M059J (cell line): ENCODE measurements around the gene CANX. TPM values are rescaled to one million over a fixed set of nuclear protein-coding genes. Genes with fewer than 3 reads are reported as not detected.

Experiments
- DNase-seq: peaks from one replicate; pipeline ENCODE4 v3.0.0-alpha.2; 2012; ENCODE audit warnings: low read depth
- total RNA-seq: library from RNA; depleted of rRNA; stranded (reverse); fragments of >200 nt; shearing (Covaris generic); gene quantifications from 2 replicates; pipeline ENCODE4 v1.2.3, GENCODE V29; 2014

Gene CANX
- total RNA-seq, 1 experiment from 2014 or later, result 681 TPM

GRCh38 chr5:179758955-179759354 is 60.2 kb downstream of the CANX start:
- no peak for DNase-seq

- DNase-seq, result peak; percentile 12
Measured at GRCh38 chr5:179759581-179760551, 61.1 kb downstream of the CANX start.

DNA sequence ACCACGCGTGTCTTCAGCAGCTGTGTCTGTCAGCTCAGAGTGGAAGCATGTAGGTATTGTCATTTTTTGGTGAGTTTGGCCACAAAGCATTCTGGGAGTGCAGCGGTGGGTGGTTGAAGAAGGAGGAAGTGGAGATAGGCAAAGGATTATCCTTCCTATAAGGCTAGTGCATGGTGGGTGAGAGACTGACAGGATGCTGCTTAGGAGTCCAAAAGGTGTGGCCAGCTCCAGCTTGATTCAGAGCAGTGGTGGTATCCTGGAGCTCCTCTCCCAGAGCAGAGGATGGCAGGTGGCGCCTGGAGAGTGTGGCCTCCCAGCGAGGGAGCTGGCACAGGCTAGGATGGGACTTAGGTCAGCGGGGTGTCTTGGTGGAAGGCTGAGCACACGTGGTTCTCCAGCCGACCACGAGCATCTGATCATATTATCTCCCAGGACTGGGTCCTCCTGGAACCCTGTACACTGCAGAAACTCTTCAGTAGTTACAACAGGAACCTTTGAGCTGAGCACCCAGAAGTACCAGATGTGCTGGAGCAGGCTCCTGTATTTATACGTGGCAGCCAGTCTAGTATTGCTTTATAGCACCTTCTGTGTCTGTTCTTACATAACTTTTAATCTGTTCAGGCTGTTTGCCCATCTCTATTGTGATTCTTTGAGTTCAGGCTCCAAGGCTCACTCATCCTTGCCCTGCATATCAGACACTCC is 63.5 kb downstream of the CANX start:
- DNase-seq, result peak; percentile 44

- peak; percentile 69 for DNase-seq
Measured at GRCh38 chr5:179762781-179763176, 64.0 kb downstream of the CANX start.

- peak; percentile 84 for DNase-seq
Measured at GRCh38 chr5:179763215-179763945, 64.6 kb downstream of the CANX start.

DNA sequence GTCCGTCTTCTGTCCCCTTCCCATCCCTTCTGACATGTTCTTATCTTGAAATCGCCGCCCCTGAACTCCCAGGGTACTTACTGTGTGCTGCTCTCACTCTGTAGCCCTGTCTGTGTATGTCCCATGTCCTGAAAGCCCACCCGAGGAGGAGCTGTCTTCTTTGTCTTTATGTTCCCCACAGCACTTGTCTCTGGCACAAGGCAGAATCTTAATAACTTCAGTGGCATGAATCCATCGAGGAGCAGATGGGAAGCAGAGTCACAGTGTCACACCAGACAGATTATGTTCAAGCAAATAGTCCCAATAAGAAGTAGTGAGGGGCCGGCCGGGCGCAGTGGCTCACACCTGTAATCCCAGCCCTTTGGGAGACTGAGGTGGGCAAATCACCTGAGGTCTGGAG is 65.3 kb downstream of the CANX start:
- DNase-seq, result no peak

GRCh38 chr5:179765400-179765799 is 66.6 kb downstream of the CANX start:
- DNase-seq, result peak; percentile 91

DNA sequence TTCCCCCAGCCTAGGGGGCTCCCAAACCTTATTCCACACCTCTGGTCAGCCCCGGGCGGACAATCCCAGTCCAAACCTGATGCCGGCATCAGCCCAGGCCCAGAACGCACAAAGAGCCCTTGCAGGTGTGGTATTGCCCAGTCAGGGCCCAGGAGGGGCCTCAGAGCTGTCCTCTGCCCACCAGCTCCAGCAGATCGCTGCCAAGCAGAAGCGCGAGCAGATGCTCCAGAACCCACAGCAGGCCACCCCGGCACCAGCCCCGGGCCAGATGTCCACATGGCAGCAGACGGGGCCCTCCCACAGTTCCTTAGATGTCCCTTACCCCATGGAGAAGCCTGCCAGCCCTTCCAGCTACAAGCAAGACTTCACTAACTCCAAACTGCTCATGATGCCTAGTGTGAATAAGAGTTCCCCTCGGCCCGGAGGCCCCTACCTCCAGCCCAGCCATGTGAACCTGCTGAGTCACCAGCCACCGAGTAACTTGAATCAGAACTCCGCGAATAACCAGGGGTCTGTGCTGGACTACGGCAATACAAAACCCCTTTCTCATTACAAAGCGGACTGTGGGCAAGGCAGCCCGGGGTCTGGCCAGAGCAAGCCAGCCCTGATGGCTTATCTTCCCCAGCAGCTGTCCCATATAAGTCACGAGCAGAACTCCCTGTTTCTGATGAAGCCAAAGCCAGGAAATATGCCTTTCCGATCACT is 67.4 kb downstream of the CANX start:
- DNase-seq, result peak; percentile 61

- no peak for DNase-seq
Measured at GRCh38 chr5:179766726-179767455, 68.1 kb downstream of the CANX start.

- DNase-seq, result no peak
Measured at GRCh38 chr5:179767496-179768100, 68.8 kb downstream of the CANX start.

GRCh38 chr5:179768326-179769085 is 69.7 kb downstream of the CANX start:
- no peak for DNase-seq

GRCh38 chr5:179769271-179769670 is 70.5 kb downstream of the CANX start:
- no peak for DNase-seq

- DNase-seq, result no peak
Measured at GRCh38 chr5:179769796-179770195, 71.0 kb downstream of the CANX start.

DNA sequence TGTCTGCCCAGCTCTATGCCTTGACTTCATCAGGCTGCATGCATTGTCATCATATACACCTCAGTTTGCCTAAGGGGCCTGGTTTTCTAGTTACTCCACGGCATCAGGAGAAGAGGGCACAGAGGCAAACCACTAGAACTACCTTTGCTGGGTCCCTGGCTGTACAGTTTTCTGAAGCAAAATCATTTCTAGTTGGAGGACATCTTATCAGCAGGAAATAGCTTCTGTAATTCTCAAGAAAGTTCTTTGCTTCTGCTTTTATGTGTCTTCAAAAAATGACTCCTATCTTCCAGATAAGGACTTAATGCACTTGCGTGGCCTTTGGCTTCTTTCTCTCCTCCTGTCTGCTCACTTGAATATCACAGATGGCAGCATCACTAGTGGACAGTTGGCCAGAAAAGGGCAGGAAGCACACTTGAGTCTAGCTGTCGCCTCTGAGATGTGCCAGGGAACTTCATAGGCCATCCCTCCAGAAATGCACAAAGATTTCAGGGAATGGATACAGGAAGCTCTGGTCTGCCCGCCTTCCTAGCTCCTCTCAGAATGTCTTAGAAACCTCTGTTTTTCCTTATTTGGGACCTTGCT is 72.6 kb downstream of the CANX start:
- DNase-seq, result no peak

GRCh38 chr5:179772351-179772750 is 73.6 kb downstream of the CANX start:
- no peak for DNase-seq

DNA sequence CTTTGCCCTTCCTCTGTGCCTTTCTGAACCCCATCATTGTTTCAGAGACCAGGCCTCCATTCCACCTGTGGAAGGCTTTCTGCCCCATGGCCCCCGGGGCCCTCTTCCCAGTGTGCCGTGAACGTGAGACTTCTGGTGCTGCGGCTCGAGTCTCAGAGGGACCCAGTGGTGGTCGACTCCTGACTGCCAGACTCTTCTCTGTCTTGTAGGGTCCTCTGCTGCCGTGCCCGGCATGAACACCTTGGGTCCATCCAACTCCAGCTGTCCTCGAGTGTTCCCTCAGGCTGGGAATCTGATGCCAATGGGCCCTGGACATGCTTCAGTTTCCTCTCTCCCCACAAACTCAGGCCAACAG is 74.9 kb downstream of the CANX start:
- no peak for DNase-seq

DNA sequence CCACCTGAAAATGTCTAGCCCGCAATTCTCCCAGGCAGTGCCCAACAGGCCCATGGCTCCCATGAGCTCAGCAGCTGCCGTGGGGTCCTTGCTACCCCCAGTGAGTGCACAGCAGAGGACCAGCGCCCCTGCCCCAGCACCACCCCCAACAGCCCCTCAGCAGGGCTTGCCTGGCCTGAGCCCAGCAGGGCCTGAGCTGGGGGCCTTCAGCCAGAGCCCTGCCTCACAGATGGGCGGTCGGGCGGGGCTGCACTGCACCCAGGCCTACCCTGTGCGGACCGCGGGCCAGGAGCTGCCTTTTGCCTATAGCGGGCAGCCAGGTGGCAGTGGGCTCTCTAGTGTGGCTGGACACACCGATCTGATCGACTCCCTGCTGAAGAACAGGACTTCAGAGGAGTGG is 75.7 kb downstream of the CANX start:
- no peak for DNase-seq

DNA sequence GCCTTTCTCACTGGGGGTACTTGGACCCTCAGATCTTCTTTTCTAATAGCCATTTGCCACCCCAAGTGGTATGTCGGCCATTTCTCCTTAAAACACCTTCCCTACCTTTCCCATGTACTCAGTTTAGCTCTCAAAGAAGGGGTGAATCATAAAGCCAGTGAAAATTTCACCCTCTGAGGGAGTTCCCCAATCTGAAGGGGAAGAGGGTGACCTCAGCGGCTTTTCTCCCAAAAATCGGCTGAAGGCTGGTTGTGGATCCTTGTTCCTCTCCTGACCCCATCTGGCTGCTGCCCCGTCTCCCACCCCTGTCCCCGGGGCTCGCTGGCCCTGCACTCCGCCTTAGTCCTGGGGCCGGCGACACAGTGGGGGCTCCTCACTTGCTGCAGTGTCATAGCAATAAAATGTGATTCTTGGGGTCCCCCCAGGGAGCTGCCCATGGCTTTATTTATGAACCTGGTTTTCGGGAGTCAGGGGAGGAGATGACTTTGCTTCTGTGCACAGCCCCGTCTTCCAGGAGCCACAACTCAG is 77.7 kb downstream of the CANX start:
- no peak for DNase-seq

DNA sequence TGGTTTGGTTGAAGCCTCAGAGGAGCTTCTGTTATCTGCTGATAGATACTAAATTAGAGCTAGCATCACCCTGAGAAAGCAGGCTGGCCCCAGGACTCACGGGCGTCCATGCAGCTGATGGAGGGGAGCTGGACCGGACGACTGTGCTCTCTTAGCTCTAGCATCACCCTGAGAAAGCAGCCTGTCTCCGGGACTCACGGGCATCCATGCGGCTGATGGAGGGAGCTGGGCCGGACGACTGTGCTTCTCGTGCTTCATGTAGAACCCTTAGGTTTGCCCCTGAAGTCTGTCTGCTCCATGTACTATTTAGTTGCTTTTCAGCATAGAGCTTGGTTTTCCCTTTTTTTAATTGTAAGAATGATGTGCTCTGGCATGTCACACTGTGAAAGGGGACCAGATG is 78.7 kb downstream of the CANX start:
- DNase-seq, result no peak
